Neuronal stem cell (in vitro differentiated cells): ENCODE results near the gene SYNDIG1.

Source experiments
- DNase-seq: peaks from one replicate; pipeline ENCODE4 v3.0.0-alpha.2; 2013; ENCODE audit warnings: low spot score
- H2AFZ ChIP-seq: one replicate; pipeline ENCODE4 v1.6.1; 2013; ENCODE audit warnings: mild to moderate bottlenecking, low read length, inconsistent platforms
- H2AK5ac ChIP-seq: 2 replicates; pipeline ENCODE4 v1.6.1; 2013; ENCODE audit warnings: low read depth, mild to moderate bottlenecking, inconsistent platforms, low read length, moderate library complexity, mixed read lengths
- H2BK120ac ChIP-seq: 2 replicates; pipeline ENCODE4 v1.6.1; 2013; ENCODE audit warnings: low read depth, mild to moderate bottlenecking, inconsistent platforms, low read length, moderate library complexity, mixed read lengths
- H2BK12ac ChIP-seq: one replicate; pipeline ENCODE4 v1.6.1; 2013; ENCODE audit warnings: low read length, inconsistent platforms
- H2BK15ac ChIP-seq: 2 replicates; pipeline ENCODE4 v1.6.1; 2013; ENCODE audit warnings: mild to moderate bottlenecking, low read length, inconsistent platforms, mixed read lengths
- H2BK5ac ChIP-seq: one replicate; pipeline ENCODE4 v1.6.1; 2013; ENCODE audit warnings: inconsistent platforms, mild to moderate bottlenecking, low read length, moderate library complexity
- H3K14ac ChIP-seq: one replicate; pipeline ENCODE4 v1.6.1; 2013; ENCODE audit warnings: low read length, inconsistent platforms
- H3K18ac ChIP-seq: 2 replicates; pipeline ENCODE4 v1.6.1; 2013; ENCODE audit warnings: low read length, inconsistent platforms
- H3K23ac ChIP-seq: 2 replicates; pipeline ENCODE4 v1.6.1; 2013; ENCODE audit warnings: low read depth, mild to moderate bottlenecking, mixed read lengths, low read length, inconsistent platforms; ENCODE audit not compliant: poor library complexity
- H3K27ac ChIP-seq: replicated peaks from 3 replicates; pipeline ENCODE4 v1.5.1; 2013; ENCODE audit warnings: low read length, inconsistent platforms
- H3K27me3 ChIP-seq, 3 experiments: 2 replicates each; pipeline ENCODE4 v1.6.1; 2013; ENCODE audit warnings: low read length in 3 of 3, mild to moderate bottlenecking in 2 of 3, inconsistent platforms in 1 of 3, low read depth in 1 of 3, mixed read lengths in 1 of 3, moderate library complexity in 1 of 3; ENCODE audit not compliant: control insufficient read depth in 3 of 3, insufficient read depth in 3 of 3
- H3K36me3 ChIP-seq, 2 donors: replicated peaks in 1 of 2; 2 replicates each; pipeline ENCODE4 v1.6.1; 2013; ENCODE audit warnings: low read length in 2 of 2; ENCODE audit not compliant: control insufficient read depth in 2 of 2, insufficient read depth in 2 of 2
- H3K4ac ChIP-seq: 2 replicates; pipeline ENCODE4 v1.6.1; 2013; ENCODE audit warnings: inconsistent platforms, mild to moderate bottlenecking, low read length, moderate library complexity
- H3K4me1 ChIP-seq, 2 donors: 1 replicate in 1 of 2; 2 replicates in 1 of 2; pipeline ENCODE4 v1.6.1; 2013; ENCODE audit warnings: low read length in 2 of 2, low read depth in 1 of 2; ENCODE audit not compliant: control insufficient read depth in 2 of 2, insufficient read depth in 1 of 2
- H3K4me2 ChIP-seq: one replicate; pipeline ENCODE4 v1.6.1; 2013; ENCODE audit warnings: mild to moderate bottlenecking, low read length, inconsistent platforms; ENCODE audit not compliant: insufficient read depth, poor library complexity, severe bottlenecking
- H3K4me3 ChIP-seq, 2 donors: 2 replicates each; pipeline ENCODE4 v1.5.1; 2013; ENCODE audit warnings: low read length in 2 of 2, mild to moderate bottlenecking in 2 of 2, inconsistent platforms in 1 of 2, moderate library complexity in 1 of 2
- H3K79me1 ChIP-seq: one replicate; pipeline ENCODE4 v1.6.1; 2013; ENCODE audit warnings: low read depth, mild to moderate bottlenecking, inconsistent platforms, low read length, moderate library complexity
- H3K9ac ChIP-seq: one replicate; pipeline ENCODE4 v1.6.1; 2013; ENCODE audit warnings: mild to moderate bottlenecking, low read depth, low read length, inconsistent platforms; ENCODE audit not compliant: poor library complexity
- H3K9me3 ChIP-seq, 2 donors: replicated peaks in 1 of 2; 2 replicates each; pipeline versions ENCODE3 to v1.6.1; 2013; ENCODE audit warnings: low read length in 2 of 2, mild to moderate bottlenecking in 2 of 2, inconsistent platforms in 1 of 2, low read depth in 1 of 2, mixed read lengths in 1 of 2, moderate library complexity in 1 of 2; ENCODE audit not compliant: control insufficient read depth in 2 of 2, insufficient read depth in 1 of 2
- H4K8ac ChIP-seq: one replicate; pipeline ENCODE4 v1.6.1; 2013; ENCODE audit warnings: low read depth, mild to moderate bottlenecking, inconsistent platforms, low read length, moderate library complexity
- H4K91ac ChIP-seq: one replicate; pipeline ENCODE4 v1.6.1; 2013; ENCODE audit warnings: low read length, low read depth, mild to moderate bottlenecking, inconsistent platforms; ENCODE audit not compliant: poor library complexity
- WGBS, 2 donors: extraction: QIAGEN DNeasy Blood & Tissue Kit; methylation state at CpG; one replicate each; pipeline ENCODE4 v1.1.7; 2013; ENCODE audit warnings: missing lambda C conversion rate in 2 of 2, mixed read lengths in 1 of 2; ENCODE audit not compliant: insufficient read length in 2 of 2, insufficient replicate concordance in 1 of 2; ENCODE audit errors: extremely low coverage in 2 of 2; 5-methylcytosine and 5-hydroxymethylcytosine counted together

The SYNDIG1 gene

DNA sequence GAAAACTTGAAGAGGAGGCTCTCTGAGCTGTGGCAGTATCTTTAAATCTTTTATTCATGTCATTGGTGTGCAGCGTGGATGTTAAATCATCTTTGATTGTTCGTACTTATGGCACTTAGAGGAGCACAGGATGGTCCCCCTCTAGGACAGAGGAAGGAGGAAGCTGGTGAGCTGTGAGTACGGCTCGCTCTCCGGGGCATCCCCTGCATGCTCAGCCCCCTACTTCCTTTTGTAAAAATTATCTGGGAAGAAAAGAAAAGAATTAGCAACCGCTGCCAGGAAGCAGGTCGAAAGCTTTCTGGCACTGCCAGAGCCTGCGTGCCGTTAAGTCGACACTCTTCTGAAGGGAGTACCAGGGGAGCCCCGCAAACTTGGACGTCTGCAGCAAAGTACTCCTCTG lies 158.5 kb downstream of the SYNDIG1 start:
- no peak overlapping the region for H2BK12ac ChIP-seq
- WGBS, 2 donors: no CpG with 5 or more reads among the region's 12 CpGs
- no peak overlapping the region for H3K4me2 ChIP-seq
- no peak overlapping the region for H3K4me3 ChIP-seq
- DNase-seq: no peak
- H3K9me3 ChIP-seq: no peaks in the 10 kb centered on the region
- peak overlapping the region; percentile 85 for H3K14ac ChIP-seq
- no peak overlapping the region for H4K91ac ChIP-seq
- no peak overlapping the region for H3K4ac ChIP-seq
- H3K9ac ChIP-seq: no peak overlapping the region
- no peak overlapping the region for H3K18ac ChIP-seq
- no peak overlapping the region for H2BK15ac ChIP-seq
- peak overlapping the region; percentile 77 for H2BK5ac ChIP-seq
- no peak overlapping the region for H3K23ac ChIP-seq
- H2AK5ac ChIP-seq: no peak overlapping the region
- H2BK120ac ChIP-seq: no peak overlapping the region
- H3K79me1 ChIP-seq: peaks cover 1% of the 10 kb centered on the region
- peaks cover 0 to 2% of the 10 kb centered on the region in 2 donors for H3K4me1 ChIP-seq
- no peak overlapping the region for H4K8ac ChIP-seq
- H3K27ac ChIP-seq: no peak overlapping the region
- no peaks in the 10 kb centered on the region for H3K36me3 ChIP-seq
- H3K27me3 ChIP-seq: no peaks in the 10 kb centered on the region
- H2AFZ ChIP-seq: no peak overlapping the region

DNA sequence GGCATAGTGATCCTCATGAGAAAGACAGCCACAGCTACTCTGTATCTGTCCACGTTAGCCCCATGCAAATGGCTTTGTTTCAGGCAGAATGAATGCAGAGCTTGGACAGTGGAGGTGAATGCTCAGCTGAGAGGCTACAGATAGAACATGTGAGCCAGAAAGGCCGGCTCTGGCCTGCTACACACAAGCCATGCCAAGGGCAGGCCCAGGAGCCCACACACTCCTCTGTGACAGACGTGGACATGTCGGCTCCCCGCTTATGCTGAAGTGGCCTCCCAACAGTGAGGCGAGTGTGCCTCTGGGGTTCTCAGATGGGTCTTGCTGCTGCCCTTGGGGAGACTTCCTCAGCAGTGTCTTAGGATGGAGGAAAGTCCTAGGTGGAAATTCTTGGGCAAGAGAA lies 159.6 kb downstream of the SYNDIG1 start:
- WGBS, 2 donors: no CpG with 5 or more reads among the region's 6 CpGs
- Histone ChIP-seq H4K91ac (no peak overlapping the region), H3K4me3 (no peak overlapping the region), H3K9me3 (no peaks in the 10 kb centered on the region), H3K4me1 (peaks cover 0 to 2% of the 10 kb centered on the region in 2 donors), H3K36me3 (no peaks in the 10 kb centered on the region), H2BK120ac (no peak overlapping the region), H3K9ac (no peak overlapping the region), H2BK15ac (no peak overlapping the region), H3K79me1 (peaks cover 1% of the 10 kb centered on the region), H3K27me3 (no peaks in the 10 kb centered on the region), H2AK5ac (peak overlapping the region; percentile 59), H3K14ac (no peak overlapping the region), H2BK5ac (no peak overlapping the region), H2AFZ (no peak overlapping the region), H3K27ac (no peak overlapping the region), H2BK12ac (no peak overlapping the region), H3K18ac (no peak overlapping the region), H4K8ac (no peak overlapping the region), H3K23ac (no peak overlapping the region), H3K4ac (no peak overlapping the region), H3K4me2 (no peak overlapping the region)
- no peak for DNase-seq

- DNase-seq: no peak
- H3K9me3 ChIP-seq: no peaks in the 10 kb centered on the region
- H3K14ac ChIP-seq: no peak overlapping the region
- H3K4me2 ChIP-seq: no peak overlapping the region
- no peak overlapping the region for H2AK5ac ChIP-seq
- no peak overlapping the region for H2BK5ac ChIP-seq
- H3K4me3 ChIP-seq: no peak overlapping the region
- H3K23ac ChIP-seq: no peak overlapping the region
- H2BK15ac ChIP-seq: peak overlapping the region; percentile 6
- no peak overlapping the region for H4K91ac ChIP-seq
- no peak overlapping the region for H2BK120ac ChIP-seq
- H3K36me3 ChIP-seq: no peaks in the 10 kb centered on the region
- WGBS, 2 donors: no CpG with 5 or more reads among the region's 3 CpGs
- no peak overlapping the region for H3K18ac ChIP-seq
- H2AFZ ChIP-seq: no peak overlapping the region
- H3K79me1 ChIP-seq: peaks cover 1% of the 10 kb centered on the region
- H3K27ac ChIP-seq: no peak overlapping the region
- peaks cover 0 to 2% of the 10 kb centered on the region in 2 donors for H3K4me1 ChIP-seq
- H3K4ac ChIP-seq: no peak overlapping the region
- no peak overlapping the region for H3K9ac ChIP-seq
- H2BK12ac ChIP-seq: no peak overlapping the region
- no peaks in the 10 kb centered on the region for H3K27me3 ChIP-seq
- H4K8ac ChIP-seq: no peak overlapping the region
These were observed 160.2 kb downstream of the SYNDIG1 start for GRCh38 chr20:24629668-24630067.

DNA sequence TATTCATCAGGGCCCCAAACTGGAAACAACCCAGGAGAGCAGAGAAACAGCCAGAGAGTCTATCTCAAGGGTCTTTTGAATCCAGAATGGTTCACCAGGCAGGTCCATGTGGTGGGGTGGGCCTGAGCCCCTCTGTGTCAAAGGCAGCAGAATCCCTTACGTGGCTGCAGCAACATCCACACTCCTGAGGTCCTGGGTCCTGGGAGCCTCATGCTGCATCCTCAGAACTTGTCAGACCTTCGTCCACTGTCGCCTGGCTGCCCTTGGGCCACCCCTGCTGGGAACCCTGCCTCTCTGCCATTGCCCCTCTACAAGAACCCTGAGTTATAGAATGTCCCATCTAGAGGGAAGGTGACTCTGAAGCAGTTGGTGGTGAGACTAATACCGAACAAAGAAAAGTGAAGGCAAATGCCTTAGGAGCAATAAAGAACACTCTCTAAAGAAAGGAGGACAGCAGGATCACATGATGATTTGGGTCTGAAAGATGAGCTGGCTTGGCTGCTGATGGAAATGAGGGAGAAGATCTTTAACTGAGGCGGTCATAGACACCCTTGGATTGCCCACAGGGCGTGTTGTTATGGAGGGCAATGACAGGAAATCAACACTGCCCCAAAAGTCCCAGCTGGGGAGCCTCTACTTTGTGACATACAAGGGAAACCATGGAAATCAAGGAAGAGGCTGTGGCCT lies 161.2 kb downstream of the SYNDIG1 start:
- Histone ChIP-seq H3K79me1 (peaks cover 1% of the 10 kb centered on the region), H2AFZ (no peak overlapping the region), H3K4me1 (peaks cover 0 to 4% of the 10 kb centered on the region in 2 donors), H2AK5ac (peak overlapping the region; percentile 49), H4K91ac (no peak overlapping the region), H2BK5ac (no peak overlapping the region), H3K18ac (no peak overlapping the region), H3K4me3 (no peak overlapping the region), H3K9me3 (no peaks in the 10 kb centered on the region), H2BK120ac (no peak overlapping the region), H4K8ac (no peak overlapping the region), H3K14ac (no peak overlapping the region), H2BK15ac (no peak overlapping the region), H3K27ac (no peak overlapping the region), H3K9ac (no peak overlapping the region), H2BK12ac (no peak overlapping the region), H3K36me3 (no peaks in the 10 kb centered on the region), H3K4me2 (no peak overlapping the region), H3K27me3 (no peaks in the 10 kb centered on the region), H3K23ac (no peak overlapping the region), H3K4ac (no peak overlapping the region)
- DNase-seq: no peak
- no CpG with 5 or more reads among the region's 6 CpGs for WGBS, 2 donors
